Esophagus muscularis mucosa (tissue), 4 donors: ENCODE results near the gene ZNF362. TPM values are rescaled to one million over a fixed set of nuclear protein-coding genes. Genes with fewer than 3 reads are reported as not detected.
A peak's percentile ranks its signal among the peaks of the same experiment; 100 is the strongest.

ENCODE experiments used
- DNase-seq: peaks from one replicate; pipeline ENCODE4 v3.0.0-alpha.2; 2017; ENCODE audit errors: extremely low spot score
- H3K27ac ChIP-seq, 4 donors: fragments of 200-600 bp; sonication (generic); replicated peaks in 1 of 4; 1 replicate in 3 of 4; 2 replicates in 1 of 4; pipeline ENCODE4 v1.5.1; 2016 to 2019; ENCODE audit warnings: mild to moderate bottlenecking in 1 of 4
- H3K27me3 ChIP-seq, 4 donors: fragments of 200-600 bp; sonication (generic); one replicate each; pipeline versions ENCODE4 v1.5.1 to v1.6.0; 2016 to 2019
- H3K36me3 ChIP-seq, 4 donors: fragments of 200-600 bp; sonication (generic); one replicate each; pipeline ENCODE4 v1.5.1; 2016 to 2019
- H3K4me1 ChIP-seq, 4 donors: fragments of 200-600 bp; sonication (generic); one replicate each; pipeline ENCODE4 v1.5.1; 2016 to 2019
- H3K4me3 ChIP-seq, 4 donors: fragments of 200-600 bp; sonication (generic); 1 replicate in 2 of 4; 2 replicates in 2 of 4; pipeline ENCODE4 v1.5.1; 2016 to 2019; ENCODE audit warnings: mild to moderate bottlenecking in 4 of 4, moderate library complexity in 1 of 4
- H3K9me3 ChIP-seq, 4 donors: fragments of 200-600 bp; sonication (generic); 1 replicate in 3 of 4; 2 replicates in 1 of 4; pipeline ENCODE4 v1.5.1; 2016 to 2019
- EP300 ChIP-seq: sonication (generic); formaldehyde crosslinking; IDR thresholded peaks from one replicate; pipeline ENCODE4 v1.6.1; 2017; ENCODE audit warnings: antibody characterized with exemption
- POLR2A ChIP-seq: fragments of 450-650 bp; IDR thresholded peaks from one replicate; pipeline ENCODE4 v1.6.1; 2017; ENCODE audit warnings: antibody characterized with exemption, moderate library complexity, mild to moderate bottlenecking, low read depth
- POLR2AphosphoS5 ChIP-seq, 2 donors: sonication (generic); formaldehyde crosslinking; IDR thresholded peaks; one replicate each; pipeline ENCODE4 v1.6.1; 2017; ENCODE audit warnings: antibody characterized with exemption in 2 of 2
- WGBS: methylation state at CpG from one replicate; pipeline ENCODE4 v1.1.5; 2018; 5-methylcytosine and 5-hydroxymethylcytosine counted together
- intact Hi-C: fragments of 100-400 bp; cut with DNase I; formaldehyde crosslinking; loops from one replicate; pipeline ENCODE4 v1.15.1; 2023
- total RNA-seq, 4 donors: library from RNA; depleted of rRNA; stranded (reverse); fragments of >200 nt; gene quantifications; one replicate each; pipeline versions ENCODE4 v1.1.0 to v1.2.1, GENCODE V29; 2016
- TF ChIP-seq, protein P1 (sequence below), 3 experiments: fragments of 200-600 bp in 2 of 3; fragments of 450-650 bp in 1 of 3; sonication (generic) in 2 of 3; IDR thresholded peaks; one replicate each; pipeline ENCODE4 v1.5.1; 2017 to 2019; ENCODE audit warnings: antibody characterized with exemption in 3 of 3, mild to moderate bottlenecking in 2 of 3, moderate library complexity in 1 of 3

ZNF362 gene
- total RNA-seq, 4 donors from 2014 or later = 17.2 to 35.3 (median 25.1) TPM

DNA sequence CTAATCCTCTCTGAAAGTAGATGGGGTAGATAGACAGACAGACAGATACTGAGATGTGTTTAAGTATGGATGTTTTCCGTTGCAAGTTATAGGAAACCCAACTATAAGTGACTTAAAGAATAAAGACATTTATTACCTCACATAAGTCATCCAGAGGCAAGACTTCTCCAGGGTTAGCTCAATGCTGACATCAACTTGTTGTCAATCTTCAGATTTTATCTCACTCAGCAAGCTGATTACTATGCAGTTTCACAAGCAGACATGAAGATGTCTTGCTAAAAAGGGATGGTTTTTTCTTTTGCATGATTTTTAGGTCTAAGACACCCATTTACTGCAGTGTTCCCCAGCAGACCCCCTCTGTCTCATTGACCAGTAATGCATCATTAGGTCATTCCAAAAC is 30.7 kb upstream of the ZNF362 start:
- no peak for TF ChIP-seq POLR2A
- no peak for TF ChIP-seq EP300
- TF ChIP-seq, protein P1, sequence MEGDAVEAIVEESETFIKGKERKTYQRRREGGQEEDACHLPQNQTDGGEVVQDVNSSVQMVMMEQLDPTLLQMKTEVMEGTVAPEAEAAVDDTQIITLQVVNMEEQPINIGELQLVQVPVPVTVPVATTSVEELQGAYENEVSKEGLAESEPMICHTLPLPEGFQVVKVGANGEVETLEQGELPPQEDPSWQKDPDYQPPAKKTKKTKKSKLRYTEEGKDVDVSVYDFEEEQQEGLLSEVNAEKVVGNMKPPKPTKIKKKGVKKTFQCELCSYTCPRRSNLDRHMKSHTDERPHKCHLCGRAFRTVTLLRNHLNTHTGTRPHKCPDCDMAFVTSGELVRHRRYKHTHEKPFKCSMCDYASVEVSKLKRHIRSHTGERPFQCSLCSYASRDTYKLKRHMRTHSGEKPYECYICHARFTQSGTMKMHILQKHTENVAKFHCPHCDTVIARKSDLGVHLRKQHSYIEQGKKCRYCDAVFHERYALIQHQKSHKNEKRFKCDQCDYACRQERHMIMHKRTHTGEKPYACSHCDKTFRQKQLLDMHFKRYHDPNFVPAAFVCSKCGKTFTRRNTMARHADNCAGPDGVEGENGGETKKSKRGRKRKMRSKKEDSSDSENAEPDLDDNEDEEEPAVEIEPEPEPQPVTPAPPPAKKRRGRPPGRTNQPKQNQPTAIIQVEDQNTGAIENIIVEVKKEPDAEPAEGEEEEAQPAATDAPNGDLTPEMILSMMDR (IDR thresholded peaks at IDR 0.05) = no peak
- TF ChIP-seq POLR2AphosphoS5 (IDR thresholded peaks at IDR 0.05) = no peak
- intact Hi-C loops = no loop called here
- Histone ChIP-seq H3K27ac (no peak overlapping the region), H3K4me1 (peaks cover 6 to 11% (median 7%) of the 10 kb centered on the region in 4 donors), H3K36me3 (no peaks in the 10 kb centered on the region), H3K4me3 (no peak overlapping the region), H3K9me3 (peaks cover 0 to 12% (median 4%) of the 10 kb centered on the region in 4 donors), H3K27me3 (no peaks in the 10 kb centered on the region)
- DNase-seq = no peak
- WGBS = 88% methylated on average over 1 of the region's 1 CpG

DNA sequence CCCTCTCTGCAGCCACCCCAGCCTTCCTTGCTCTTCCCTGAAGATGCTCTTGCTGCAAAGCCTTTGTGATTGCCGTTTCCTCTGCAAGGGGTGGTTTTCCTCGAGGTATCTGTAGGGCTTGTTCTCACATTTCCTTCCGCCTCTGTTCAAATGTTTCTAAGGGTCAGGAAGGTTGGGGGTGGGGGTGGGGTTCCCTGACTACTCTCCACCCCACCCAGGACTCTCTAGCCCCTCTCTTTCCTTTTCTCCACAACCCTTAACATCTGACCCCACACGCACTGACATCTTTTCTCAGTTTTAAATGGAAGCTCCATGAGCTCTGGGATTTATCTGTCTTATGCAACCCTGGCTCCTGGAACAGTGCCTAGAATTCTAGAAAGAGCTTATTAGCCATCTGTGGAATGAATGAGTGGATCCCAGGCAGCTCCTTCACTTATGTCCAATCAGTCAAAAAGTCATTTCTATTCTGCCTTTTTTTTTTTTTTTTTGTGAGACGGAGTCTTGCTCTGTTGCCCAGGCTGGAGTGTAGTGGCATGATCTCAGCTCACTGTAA is 27.3 kb upstream of the ZNF362 start:
- 31% methylated on average over 5 of the region's 5 CpGs for WGBS

DNA sequence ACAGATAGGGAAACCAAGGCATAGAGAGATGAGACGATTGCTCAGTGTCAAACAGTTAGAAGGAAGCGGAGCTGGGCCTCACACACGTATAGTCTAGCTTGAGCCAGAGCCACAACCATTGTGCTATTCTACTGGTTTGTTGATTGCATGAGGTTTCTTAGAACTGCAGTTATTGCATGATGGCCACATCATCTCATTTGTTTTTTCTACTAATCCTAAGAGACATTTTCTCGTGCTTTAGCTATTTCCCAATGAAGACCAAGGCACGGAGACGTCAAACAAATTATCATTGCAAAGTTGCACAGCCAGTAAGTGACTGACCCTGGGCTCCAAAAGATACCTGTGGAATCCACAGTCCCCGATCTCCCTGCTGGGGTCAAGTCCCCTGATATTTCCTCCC is 25.1 kb upstream of the ZNF362 start:
- peaks cover 0 to 7% (median 0%) of the 10 kb centered on the region in 4 donors for H3K27me3 ChIP-seq
- H3K9me3 ChIP-seq = no peaks in the 10 kb centered on the region
- no peak overlapping the region for H3K4me3 ChIP-seq
- H3K27ac ChIP-seq = no peak overlapping the region
- peaks cover 6 to 11% (median 8%) of the 10 kb centered on the region in 4 donors for H3K4me1 ChIP-seq
- DNase-seq = no peak
- TF ChIP-seq EP300 (no peak), POLR2AphosphoS5 (IDR thresholded peaks at IDR 0.05) (no peak), POLR2A (no peak)
- TF ChIP-seq, protein P1 (IDR thresholded peaks at IDR 0.05) = no peak
- no peaks in the 10 kb centered on the region for H3K36me3 ChIP-seq
- intact Hi-C loops = no loop called here
- WGBS = 88% methylated on average over 7 of the region's 7 CpGs

More for the DNA sequence above, 27.3 kb upstream of the ZNF362 start:
- Histone ChIP-seq H3K27me3 (no peaks in the 10 kb centered on the region), H3K36me3 (no peaks in the 10 kb centered on the region), H3K27ac (no peak overlapping the region), H3K9me3 (peaks cover 0 to 9% (median 4%) of the 10 kb centered on the region in 4 donors), H3K4me3 (no peak overlapping the region), H3K4me1 (peaks cover 6 to 11% (median 7%) of the 10 kb centered on the region in 4 donors)
- TF ChIP-seq POLR2A = no peak
- TF ChIP-seq POLR2AphosphoS5 (IDR thresholded peaks at IDR 0.05) = peak in 1 of 2 donors; percentile 8
- intact Hi-C loops = no loop called here
- DNase-seq = peak; percentile 87

DNA sequence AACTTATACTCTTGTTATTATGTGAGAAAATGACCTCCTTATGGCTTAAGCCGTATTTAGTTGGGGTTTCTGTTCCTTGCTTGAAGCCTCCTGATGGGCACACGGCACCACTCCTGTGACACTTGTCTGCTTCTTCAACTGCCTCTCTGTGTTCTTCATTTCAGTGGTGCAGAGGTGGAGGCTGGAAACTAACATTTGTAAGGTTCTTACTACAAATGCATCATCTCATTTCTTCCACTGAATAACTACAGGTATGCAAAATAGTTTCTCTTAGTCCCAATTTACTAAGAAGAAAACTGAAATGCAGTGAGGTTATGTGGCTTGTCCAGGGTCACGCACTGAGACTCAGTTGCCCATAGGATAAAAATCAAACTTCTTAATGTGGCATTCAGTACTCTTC is 23.6 kb upstream of the ZNF362 start:
- H3K36me3 ChIP-seq = no peaks in the 10 kb centered on the region
- no peak for DNase-seq
- H3K27me3 ChIP-seq = peaks cover 0 to 7% (median 0%) of the 10 kb centered on the region in 4 donors
- intact Hi-C loops = no loop called here
- no peak overlapping the region for H3K27ac ChIP-seq
- no peak overlapping the region for H3K4me3 ChIP-seq
- peaks cover 6 to 11% (median 8%) of the 10 kb centered on the region in 4 donors for H3K4me1 ChIP-seq
- WGBS = 95% methylated on average over 3 of the region's 3 CpGs
- no peaks in the 10 kb centered on the region for H3K9me3 ChIP-seq
- TF ChIP-seq, protein P1 (IDR thresholded peaks at IDR 0.05) = no peak
- no peak for TF ChIP-seq POLR2AphosphoS5 (IDR thresholded peaks at IDR 0.05)
- no peak for TF ChIP-seq EP300
- TF ChIP-seq POLR2A = no peak

DNA sequence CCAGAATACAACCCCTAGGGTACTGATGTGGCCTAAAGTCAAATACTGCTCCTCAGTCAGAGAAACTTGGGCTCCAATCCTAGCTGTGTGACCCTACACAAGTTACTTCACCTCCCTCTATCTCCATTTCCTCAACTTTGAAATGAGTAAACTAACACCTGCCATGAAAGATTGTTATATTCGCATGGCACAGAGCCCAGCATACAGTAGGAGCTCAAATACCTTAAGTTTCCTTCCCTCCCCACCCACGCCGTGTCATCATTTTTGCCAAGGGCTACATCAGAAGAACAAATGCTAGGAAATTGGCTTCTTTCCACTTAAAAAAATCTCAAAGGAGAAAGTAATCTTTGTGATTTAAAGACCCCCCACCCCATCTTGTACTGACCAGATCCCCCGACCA is 22.2 kb upstream of the ZNF362 start:
- intact Hi-C loops = no loop called here
- no peak for DNase-seq
- H3K27ac ChIP-seq = no peak overlapping the region
- H3K27me3 ChIP-seq = peaks cover 0 to 7% (median 0%) of the 10 kb centered on the region in 4 donors
- no peaks in the 10 kb centered on the region for H3K9me3 ChIP-seq
- H3K36me3 ChIP-seq = no peaks in the 10 kb centered on the region
- H3K4me3 ChIP-seq = no peak overlapping the region
- 82% methylated on average over 4 of the region's 4 CpGs for WGBS
- peaks cover 0 to 3% (median 1%) of the 10 kb centered on the region in 4 donors for H3K4me1 ChIP-seq
- TF ChIP-seq, protein P1 (IDR thresholded peaks at IDR 0.05) = no peak
- TF ChIP-seq POLR2AphosphoS5 (IDR thresholded peaks at IDR 0.05) = no peak
- no peak for TF ChIP-seq EP300
- TF ChIP-seq POLR2A = no peak
